Activated naive CD4-positive, alpha-beta T cell treated with anti-CD3 and anti-CD28 coated beads, Interleukin-2, amount 50 U/mL, for 72 hours (primary cell): Measurements from ENCODE around the gene RNASET2. TPM values are rescaled to one million over a fixed set of nuclear protein-coding genes. Genes with fewer than 3 reads are reported as not detected.
A peak's percentile ranks its signal among the peaks of the same experiment; 100 is the strongest.

Experiments
- ATAC-seq, 2 donors: fragments of 150-1000 bp; cut with Tn5 transposase; 2 replicates each; pipeline ENCODE4 v1.10.0; 2021; ENCODE audit warnings: mild to moderate bottlenecking in 2 of 2, moderate library complexity in 2 of 2
- DNase-seq, 2 donors: peaks; one replicate each; pipeline ENCODE4 v3.0.0; 2021 to 2022; ENCODE audit warnings: low spot score in 2 of 2
- H3K27ac Mint-ChIP-seq, 2 donors: one replicate each; pipeline ENCODE4 v1.8.0; 2022; ENCODE audit warnings: mild to moderate bottlenecking in 2 of 2, mixed read lengths in 2 of 2
- H3K36me3 Mint-ChIP-seq, 2 donors: one replicate each; pipeline ENCODE4 v1.8.0; 2022; ENCODE audit warnings: mixed read lengths in 2 of 2
- H3K9me3 Mint-ChIP-seq, 2 donors: one replicate each; pipeline ENCODE4 v1.8.0; 2022; ENCODE audit warnings: mixed read lengths in 2 of 2
- total RNA-seq, 2 donors: library from RNA; stranded (reverse); gene quantifications; one replicate each; pipeline ENCODE4 v1.2.3, GENCODE V29; 2022

The RNASET2 gene
- total RNA-seq, 2 donors from 2014 or later = 45.2 to 108 TPM

DNA sequence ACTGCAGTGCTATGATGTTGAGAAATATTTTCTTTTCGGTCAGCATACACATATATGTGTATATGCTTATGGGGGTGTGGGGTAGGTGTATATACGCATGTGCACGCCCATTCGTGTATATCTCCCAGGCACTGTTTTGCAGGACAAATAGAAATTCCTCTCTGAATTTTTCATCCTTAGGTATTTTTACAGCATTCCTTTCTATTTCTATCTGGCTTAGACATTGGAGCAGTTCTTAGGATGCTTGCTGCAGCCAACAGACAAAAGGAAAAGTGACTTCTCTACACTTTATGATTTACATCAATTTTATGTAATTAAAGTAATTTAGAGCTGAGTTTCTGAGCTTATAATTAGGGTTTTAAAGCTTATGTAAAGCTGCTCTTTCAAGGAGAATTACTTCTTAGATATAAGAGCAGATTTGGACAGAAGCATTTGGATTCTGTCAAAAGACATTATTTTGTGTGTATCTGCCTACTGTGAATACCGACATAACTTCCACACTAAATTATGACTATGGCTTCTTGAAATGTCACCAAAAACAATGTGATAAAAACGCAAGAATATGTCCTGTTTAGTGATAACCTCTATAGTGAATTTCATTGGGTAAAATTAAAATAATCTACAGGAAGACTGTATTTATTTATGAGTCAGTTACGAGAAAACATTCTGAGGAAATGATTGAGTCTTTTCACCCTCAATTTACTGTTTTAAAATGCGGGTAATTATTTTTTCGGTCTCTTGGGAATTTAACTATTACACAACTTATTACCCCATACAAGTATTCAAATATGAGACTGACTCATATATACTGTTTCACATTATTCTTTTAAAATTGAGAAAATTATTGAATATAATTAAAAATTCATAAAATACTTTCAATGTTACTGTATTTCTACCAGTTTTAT, 21.5 kb upstream of the RNASET2 start:
- ATAC-seq = no peak
- DNase-seq = no peak
- Mint-ChIP-seq H3K9me3 (no peaks in the 10 kb centered on the region), H3K36me3 (peaks cover 5 to 9% of the 10 kb centered on the region in 2 donors), H3K27ac (no peak overlapping the region)

DNA sequence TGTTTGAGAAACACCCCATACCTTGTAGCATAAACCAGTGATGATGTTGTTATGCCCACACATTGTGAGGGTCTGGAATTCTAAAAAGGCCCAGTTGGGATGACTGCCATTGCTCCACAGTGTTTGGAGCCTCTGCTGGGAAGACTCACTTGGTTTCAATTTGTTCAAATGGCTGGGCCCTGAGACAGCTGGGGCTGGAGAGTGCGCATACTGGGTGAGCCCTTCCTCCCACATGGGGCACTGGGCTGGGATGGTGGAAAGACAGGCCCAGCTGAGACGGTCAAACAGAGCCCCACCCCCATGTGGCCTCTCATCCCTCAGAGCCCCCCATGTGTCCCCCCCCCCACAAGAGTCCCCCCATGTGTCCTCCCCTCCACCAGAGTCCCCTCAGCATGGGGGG, 20.3 kb upstream of the RNASET2 start:
- Mint-ChIP-seq H3K27ac (no peak overlapping the region), H3K36me3 (peaks cover 6 to 11% of the 10 kb centered on the region in 2 donors), H3K9me3 (no peaks in the 10 kb centered on the region)
- no peak for ATAC-seq
- DNase-seq = no peak

DNA sequence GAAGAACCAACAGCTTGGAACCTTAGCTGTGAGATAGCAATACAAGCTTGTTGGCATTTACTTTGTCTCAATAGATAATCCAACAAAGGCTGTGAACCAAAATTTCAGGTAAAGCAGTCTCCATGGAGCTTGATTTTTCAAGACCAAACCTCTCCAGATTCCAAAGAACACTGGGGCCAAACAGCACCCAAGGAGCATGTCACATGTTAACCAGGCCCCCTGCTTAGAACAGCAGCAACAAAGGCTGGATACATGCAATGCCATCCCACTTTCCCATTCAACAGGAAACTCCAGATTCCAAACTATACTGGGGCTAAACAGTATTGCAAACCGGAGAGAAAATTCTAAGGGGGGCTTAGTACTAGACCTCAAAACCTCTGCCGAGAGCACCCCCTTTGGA, 15.8 kb upstream of the RNASET2 start:
- peaks cover 17 to 18% of the 10 kb centered on the region in 2 donors for H3K36me3 Mint-ChIP-seq

DNA sequence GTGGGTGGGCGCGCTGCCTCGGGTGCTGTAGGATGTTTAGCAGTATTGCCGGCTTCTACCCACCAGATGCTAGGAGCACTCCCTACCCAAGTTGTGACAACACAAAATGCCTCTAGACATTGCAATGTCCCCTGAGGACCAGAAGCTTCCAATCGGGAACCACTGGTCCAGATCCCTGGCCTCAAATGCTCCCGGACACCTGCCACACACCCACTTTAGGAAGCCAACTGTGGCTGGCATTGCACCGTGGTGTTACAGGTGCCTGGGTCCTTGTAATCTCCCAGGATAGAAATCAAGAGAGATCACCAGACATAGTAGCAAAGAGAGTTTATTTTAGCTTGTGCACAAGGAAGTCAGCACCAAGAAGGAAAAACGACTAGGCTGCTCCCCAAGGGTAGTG, 14.9 kb upstream of the RNASET2 start:
- Mint-ChIP-seq H3K9me3 (peaks cover 12% of the 10 kb centered on the region in 2 donors), H3K36me3 (peaks cover 26% of the 10 kb centered on the region in 2 donors), H3K27ac (peak overlapping the region in 1 of 2 donors; percentile 44)
- ATAC-seq (no peak), DNase-seq (no peak)

More for the DNA sequence above, 15.8 kb upstream of the RNASET2 start:
- H3K27ac Mint-ChIP-seq = peak overlapping the region in 1 of 2 donors; percentile 44
- DNase-seq = no peak
- H3K9me3 Mint-ChIP-seq = peaks cover 5 to 6% of the 10 kb centered on the region in 2 donors
- ATAC-seq = no peak

DNA sequence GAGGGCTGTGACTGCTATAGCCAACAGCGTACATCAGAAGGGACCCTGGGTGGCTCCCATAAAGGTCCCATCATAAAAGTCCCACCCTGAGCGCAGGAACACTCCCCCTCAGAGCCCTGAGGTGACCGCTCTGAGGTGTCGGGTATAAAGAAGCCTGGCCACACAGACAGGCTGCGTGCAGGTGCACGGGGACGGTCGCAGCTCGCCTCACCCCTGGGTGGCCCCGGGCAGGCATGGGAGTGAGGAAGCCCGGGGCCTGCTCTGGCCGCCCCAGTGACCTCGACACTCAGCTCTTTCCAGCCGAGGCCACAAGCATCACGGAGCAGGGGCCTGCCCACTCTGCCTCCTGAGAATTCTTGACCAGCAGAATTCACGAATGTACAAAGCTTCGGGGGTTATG, 14.4 kb upstream of the RNASET2 start:
- DNase-seq (no peak), ATAC-seq (no peak)
- peak overlapping the region in 1 of 2 donors; percentile 76 for H3K27ac Mint-ChIP-seq
- H3K9me3 Mint-ChIP-seq = peaks cover 14 to 16% of the 10 kb centered on the region in 2 donors
- peaks cover 29 to 31% of the 10 kb centered on the region in 2 donors for H3K36me3 Mint-ChIP-seq

DNA sequence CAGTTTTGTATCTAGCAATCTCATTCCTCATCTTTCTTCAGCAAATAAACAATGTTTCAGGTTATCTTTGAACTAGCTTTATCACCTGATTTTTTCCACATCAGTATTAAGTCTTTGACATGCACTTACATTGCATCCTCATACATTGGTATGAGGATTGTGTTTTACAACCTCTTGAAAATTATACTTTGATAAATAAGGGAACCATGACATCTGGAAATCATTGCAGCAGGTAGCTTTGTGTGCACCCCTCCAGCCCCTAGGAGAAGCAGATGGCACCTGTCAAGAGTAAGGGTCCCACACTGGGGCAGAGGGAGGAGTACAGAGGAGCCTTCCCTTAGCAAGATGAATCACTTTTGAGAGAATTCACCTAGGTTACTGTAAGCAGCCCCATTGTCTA, 13.7 kb upstream of the RNASET2 start:
- Mint-ChIP-seq H3K27ac (peak overlapping the region in 1 of 2 donors; percentile 76), H3K36me3 (peaks cover 29 to 31% of the 10 kb centered on the region in 2 donors), H3K9me3 (peaks cover 14 to 16% of the 10 kb centered on the region in 2 donors)
- ATAC-seq (no peak), DNase-seq (no peak)

DNA sequence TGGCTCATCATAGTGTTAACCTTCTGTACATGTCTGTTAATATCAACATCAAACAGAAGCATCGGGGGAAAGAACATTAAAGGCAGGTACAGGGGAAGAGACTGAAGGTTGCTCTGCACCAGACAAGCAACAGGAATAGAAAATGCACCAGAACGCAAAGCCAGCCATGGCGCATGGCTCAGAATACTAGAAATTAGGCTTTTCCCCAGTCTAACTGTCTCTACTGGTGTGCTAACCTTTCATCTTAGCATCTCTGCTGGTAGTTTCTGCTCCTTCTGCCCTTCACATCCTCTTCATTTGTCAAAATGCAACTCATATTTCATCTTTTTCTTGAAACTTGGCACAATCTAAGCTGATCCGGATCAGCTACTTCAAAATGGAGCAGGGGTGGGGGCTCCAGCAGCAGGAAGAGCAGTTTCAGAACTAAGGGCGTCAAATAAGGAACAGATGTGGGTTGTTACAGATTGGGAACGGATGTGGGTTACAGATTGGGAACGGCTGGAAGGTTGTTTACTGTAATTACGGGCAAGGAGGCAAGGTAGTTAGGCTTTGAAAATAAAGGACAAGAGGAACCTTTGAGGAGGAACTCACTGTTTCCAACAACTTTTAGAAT, 13.1 kb upstream of the RNASET2 start:
- Mint-ChIP-seq H3K27ac (peak overlapping the region in 1 of 2 donors; percentile 76), H3K36me3 (peaks cover 29 to 31% of the 10 kb centered on the region in 2 donors), H3K9me3 (peaks cover 14 to 16% of the 10 kb centered on the region in 2 donors)
- DNase-seq (no peak), ATAC-seq (peak in 1 of 2 donors; percentile 51)

DNA sequence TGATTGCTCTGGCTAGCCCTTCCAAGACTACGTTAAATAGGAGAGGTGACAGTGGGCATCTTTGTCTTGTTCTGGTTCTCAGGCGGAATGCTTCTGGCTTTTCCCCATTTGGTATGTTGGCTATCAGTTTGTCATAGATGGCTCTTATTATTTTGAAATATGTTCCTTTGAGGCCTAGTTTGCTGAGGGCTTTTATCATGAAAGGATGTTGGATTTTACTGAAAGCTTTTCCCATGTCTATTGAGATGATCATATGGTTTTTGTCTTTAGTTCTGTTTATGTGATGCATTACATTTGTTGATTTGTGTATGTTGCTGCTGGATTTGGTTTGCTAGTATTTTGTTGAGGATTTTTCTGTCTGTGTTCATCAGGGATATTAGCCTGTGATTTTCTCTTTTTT, 9.9 kb upstream of the RNASET2 start:
- no peak overlapping the region for H3K27ac Mint-ChIP-seq
- peaks cover 17 to 31% of the 10 kb centered on the region in 2 donors for H3K36me3 Mint-ChIP-seq
- DNase-seq (no peak), ATAC-seq (no peak)
- peaks cover 21% of the 10 kb centered on the region in 2 donors for H3K9me3 Mint-ChIP-seq

DNA sequence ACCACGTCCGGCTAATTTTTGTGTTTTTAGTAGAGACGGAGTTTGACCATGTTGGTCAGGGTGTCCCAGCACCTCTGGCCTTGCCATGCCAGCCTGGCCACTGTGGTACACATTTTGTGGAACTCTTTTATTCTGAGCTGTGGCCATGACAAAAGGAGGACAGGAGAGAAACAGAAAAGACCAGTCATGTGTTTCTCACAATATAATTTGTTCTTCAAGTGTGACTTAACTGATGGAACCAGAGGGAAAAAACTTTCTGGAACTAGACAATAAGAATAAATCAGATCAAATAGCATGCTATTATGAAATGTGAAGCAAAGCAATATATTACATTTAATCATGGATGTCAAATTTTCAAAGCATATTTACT, 4.2 kb upstream of the RNASET2 start:
- peaks cover under 1 to 1% of the 10 kb centered on the region in 2 donors for H3K36me3 Mint-ChIP-seq
- H3K27ac Mint-ChIP-seq = peak overlapping the region in 1 of 2 donors; percentile 97
- no peak for ATAC-seq
- peaks cover 5 to 7% of the 10 kb centered on the region in 2 donors for H3K9me3 Mint-ChIP-seq
- DNase-seq = no peak

DNA sequence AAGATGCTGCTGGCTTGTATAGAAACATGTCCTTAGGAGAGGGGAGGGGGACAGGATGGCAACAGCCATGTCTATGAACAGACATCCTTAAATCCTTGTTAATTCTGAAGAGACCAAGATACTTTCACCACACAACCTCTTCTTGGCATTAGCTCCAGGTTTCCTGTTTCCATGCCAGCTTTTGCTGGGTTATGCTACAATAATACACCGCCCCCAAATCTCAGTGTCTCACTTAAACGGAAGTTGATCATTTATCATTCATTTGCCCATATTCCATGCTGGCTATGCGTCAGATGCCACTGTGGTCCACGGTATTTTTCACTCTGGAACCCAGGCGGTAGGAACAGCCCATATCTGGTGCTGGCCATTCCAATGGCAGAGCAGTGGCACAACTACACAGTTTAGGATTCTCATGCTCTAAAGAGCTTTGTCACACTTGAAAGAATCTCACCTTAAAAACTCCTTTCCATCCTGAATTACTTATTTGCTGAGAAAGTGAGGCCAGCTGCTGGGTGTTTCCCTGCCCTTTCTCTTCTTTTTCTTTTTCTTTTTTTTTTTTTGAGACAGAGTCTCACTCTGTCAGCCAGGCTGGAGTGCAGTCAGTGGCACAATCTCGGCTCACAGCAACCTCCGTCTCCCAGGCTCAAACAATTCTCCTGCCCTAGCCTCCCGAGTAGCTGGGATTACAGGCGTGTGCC, 3.7 kb upstream of the RNASET2 start:
- ATAC-seq (no peak), DNase-seq (no peak)
- Mint-ChIP-seq H3K9me3 (peaks cover 5 to 7% of the 10 kb centered on the region in 2 donors), H3K36me3 (peaks cover 6 to 7% of the 10 kb centered on the region in 2 donors), H3K27ac (peak overlapping the region in 1 of 2 donors; percentile 97)

DNA sequence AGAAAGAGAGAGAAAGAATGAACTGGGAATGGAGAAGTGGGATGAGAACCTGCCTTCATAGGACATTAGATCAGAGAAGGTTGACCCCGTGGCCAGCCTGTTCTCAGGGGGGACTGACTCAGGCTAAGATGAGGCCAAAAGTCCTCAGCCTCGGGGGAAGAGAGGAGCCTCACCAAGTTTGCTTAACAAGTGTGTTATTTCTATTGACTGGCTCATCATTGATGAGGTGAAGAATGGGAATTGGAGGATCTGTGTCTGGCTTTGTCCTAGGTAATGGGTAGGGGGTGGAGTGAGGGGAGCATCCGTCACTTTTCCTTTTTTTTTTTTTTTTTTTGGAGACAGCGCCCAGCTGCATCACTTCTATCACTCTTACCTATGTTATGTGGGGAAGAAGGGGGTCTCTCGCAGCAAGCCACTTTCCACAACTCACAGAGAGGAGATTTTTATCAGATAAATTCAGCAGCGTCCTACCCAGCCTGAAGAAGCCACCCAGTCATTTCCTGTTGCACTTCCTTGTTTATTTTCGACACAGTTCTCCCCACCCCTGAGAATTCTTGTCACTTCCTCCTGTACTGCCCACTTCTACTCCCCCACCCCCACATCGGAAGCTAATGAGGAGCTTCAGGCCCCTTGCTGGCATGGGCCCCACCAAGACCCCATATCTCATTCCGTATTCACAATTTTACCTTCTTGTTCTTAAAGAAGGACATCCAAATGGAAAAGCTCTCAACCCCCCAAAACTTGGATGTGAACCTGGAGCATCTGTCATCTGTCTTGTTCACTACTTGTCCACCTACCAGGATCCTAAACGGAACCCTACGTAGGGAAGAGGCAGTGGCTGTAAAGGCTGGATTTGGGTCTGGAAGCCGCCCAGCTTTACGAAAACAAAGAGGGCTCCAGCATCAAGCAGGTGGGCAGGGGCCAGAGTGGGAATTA, 2.8 kb upstream of the RNASET2 start:
- DNase-seq (peak in 1 of 2 donors; percentile 25), ATAC-seq (no peak)
- peaks cover 5 to 7% of the 10 kb centered on the region in 2 donors for H3K9me3 Mint-ChIP-seq
- peak overlapping the region; percentile 92 to 97 for H3K27ac Mint-ChIP-seq
- peaks cover 7 to 10% of the 10 kb centered on the region in 2 donors for H3K36me3 Mint-ChIP-seq

DNA sequence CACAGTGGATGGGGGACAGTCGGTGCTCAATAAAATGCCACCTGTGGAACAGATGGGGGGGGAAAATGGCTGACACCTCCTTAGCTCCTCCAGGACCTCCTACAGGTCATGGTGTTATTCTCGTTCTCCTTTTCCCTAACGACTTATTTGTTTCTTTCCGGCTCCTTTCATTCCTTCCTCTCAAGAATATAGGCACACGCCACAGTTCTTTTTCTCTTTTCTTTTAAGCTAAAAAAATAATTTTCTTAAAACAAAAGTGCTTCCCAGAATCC, 1.4 kb upstream of the RNASET2 start:
- Mint-ChIP-seq H3K36me3 (peaks cover 7 to 14% of the 10 kb centered on the region in 2 donors), H3K9me3 (peaks cover 0 to 3% of the 10 kb centered on the region in 2 donors), H3K27ac (peak overlapping the region; percentile 92 to 97)
- DNase-seq = no peak
- no peak for ATAC-seq

DNA sequence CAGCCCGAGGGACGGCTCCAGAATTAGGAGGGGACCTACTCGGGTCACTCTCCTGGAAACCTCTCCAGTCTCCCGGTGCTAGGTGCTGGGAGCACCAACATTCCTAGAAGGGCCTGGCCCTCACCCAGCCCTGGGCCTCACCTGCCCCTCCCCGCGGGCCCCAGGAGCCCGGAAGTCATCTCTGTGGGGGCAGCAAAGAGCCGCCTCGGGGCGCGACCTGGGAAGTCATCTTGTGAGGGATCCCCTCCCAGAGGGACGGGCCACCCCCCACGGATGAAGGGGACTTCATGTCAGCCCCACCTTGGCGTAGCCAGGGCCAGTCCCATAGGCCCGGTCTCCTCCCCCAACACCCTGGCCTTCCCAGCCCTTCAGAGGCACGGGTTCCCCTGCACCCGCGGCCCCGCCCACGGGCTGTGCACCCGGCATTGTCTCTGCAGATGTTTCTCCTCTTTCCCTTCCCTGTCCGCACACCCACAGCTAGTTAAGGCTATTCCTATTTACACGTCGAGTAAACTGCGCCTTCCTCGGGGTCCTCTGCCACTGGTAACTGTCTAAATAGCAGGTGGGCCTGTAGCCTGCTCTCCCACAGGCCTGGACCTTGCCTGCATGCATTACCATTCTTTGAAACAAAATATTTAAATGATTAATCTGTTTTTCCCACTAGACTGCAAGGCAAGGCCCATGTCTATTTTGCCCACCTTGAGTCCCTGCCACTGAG, 896 bp upstream of the RNASET2 start:
- Mint-ChIP-seq H3K27ac (peak overlapping the region; percentile 92 to 97), H3K36me3 (peaks cover 7 to 14% of the 10 kb centered on the region in 2 donors), H3K9me3 (no peaks in the 10 kb centered on the region)
- DNase-seq (peak; percentile 66 to 73), ATAC-seq (peak; percentile 33)

DNA sequence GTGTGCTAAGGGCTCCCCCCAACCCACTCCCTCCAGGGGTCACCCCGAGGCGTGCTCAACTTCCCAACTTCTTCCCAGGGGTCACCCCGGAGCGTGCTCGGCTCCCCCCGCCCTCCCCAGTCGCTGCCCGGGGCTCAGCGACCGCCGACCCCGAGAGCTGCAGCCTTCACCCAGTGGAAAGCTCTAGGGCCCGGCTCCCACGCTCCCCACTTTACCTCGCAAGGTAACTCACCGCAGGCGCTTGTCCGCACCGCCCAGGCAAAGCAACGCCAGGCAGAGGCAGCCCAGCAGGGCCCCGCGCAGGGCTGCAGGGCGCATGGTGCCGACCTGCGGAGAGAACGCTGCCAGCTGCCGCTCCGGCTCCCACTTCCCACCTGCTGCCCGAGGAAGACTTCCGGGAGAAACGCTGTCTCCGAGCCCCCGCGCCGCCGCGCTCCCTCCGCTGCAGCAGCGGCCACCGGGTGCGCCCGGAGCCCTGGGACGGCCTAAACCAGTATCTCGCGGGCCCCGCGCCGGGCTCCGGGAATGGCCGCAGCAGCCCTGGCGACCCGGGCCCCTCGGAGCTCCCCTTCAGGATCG, 396 bp downstream of the RNASET2 start:
- ATAC-seq (peak; percentile 10 to 33), DNase-seq (no peak)

More for the DNA sequence above, 396 bp downstream of the RNASET2 start:
- Mint-ChIP-seq H3K27ac (peak overlapping the region in 1 of 2 donors; percentile 97), H3K36me3 (peaks cover 7 to 14% of the 10 kb centered on the region in 2 donors), H3K9me3 (no peaks in the 10 kb centered on the region)
